HG03045 (cell line): ENCODE measurements around the gene RAB14.

Source experiments
- ATAC-seq: cut with Tn5 transposase; IDR thresholded peaks from one replicate; pipeline ENCODE4 v1.9.1; 2021; ENCODE audit warnings: mild to moderate bottlenecking, moderate library complexity; ENCODE audit not compliant: unreplicated experiment

The RAB14 gene

GRCh38 chr9:121220996-121221663 lies 19.5 kb upstream of the RAB14 start:
- ATAC-seq: no peak

GRCh38 chr9:121219530-121219929 lies 17.9 kb upstream of the RAB14 start:
- no peak for ATAC-seq

GRCh38 chr9:121218357-121219027 lies 16.8 kb upstream of the RAB14 start:
- ATAC-seq: no peak

- ATAC-seq: no peak
Measured at GRCh38 chr9:121217609-121218292, 16.1 kb upstream of the RAB14 start.

- ATAC-seq: no peak
Measured at GRCh38 chr9:121216271-121216805, 14.7 kb upstream of the RAB14 start.

- ATAC-seq: no peak
Measured at GRCh38 chr9:121214005-121214404, 12.3 kb upstream of the RAB14 start.

GRCh38 chr9:121213136-121213806 lies 11.6 kb upstream of the RAB14 start:
- no peak for ATAC-seq

- ATAC-seq: no peak
Measured at GRCh38 chr9:121210536-121210935, 8.9 kb upstream of the RAB14 start.

- ATAC-seq: peak; percentile 71
Measured at GRCh38 chr9:121207371-121207940, 5.8 kb upstream of the RAB14 start.

GRCh38 chr9:121206516-121207370 lies 5.1 kb upstream of the RAB14 start:
- ATAC-seq: peak; percentile 17

- no peak for ATAC-seq
Measured at GRCh38 chr9:121204611-121205010, 2.9 kb upstream of the RAB14 start.

- ATAC-seq: no peak
Measured at GRCh38 chr9:121204121-121204520, 2.5 kb upstream of the RAB14 start.

GRCh38 chr9:121201045-121201737 lies 478 bp downstream of the RAB14 start:
- ATAC-seq: peak; percentile 35

- ATAC-seq: no peak
Measured at GRCh38 chr9:121200356-121200755, 1.3 kb downstream of the RAB14 start.

GRCh38 chr9:121199921-121200320 lies 1.7 kb downstream of the RAB14 start:
- ATAC-seq: no peak

GRCh38 chr9:121198512-121199042 lies 3.1 kb downstream of the RAB14 start:
- ATAC-seq: no peak

GRCh38 chr9:121197132-121197531 lies 4.5 kb downstream of the RAB14 start:
- ATAC-seq: no peak

GRCh38 chr9:121196389-121196788 lies 5.3 kb downstream of the RAB14 start:
- no peak for ATAC-seq

- no peak for ATAC-seq
Measured at GRCh38 chr9:121194730-121195129, 6.9 kb downstream of the RAB14 start.
